Measurements from ENCODE around the gene TUT7.
"Not testable (repeated sequence)": the region's sequence is repeated elsewhere in the genome, so short reads cannot be mapped to it uniquely, and the experiment has no call there.

TUT7 gene

GRCh38 chr9:86318187-86318586 lies 36.0 kb downstream of the TUT7 start:
- TF ChIP-seq CTCF (IDR thresholded peaks at IDR 0.05; ENCODE audit: low read depth, low read length, missing control alignments) = no peak
- DNase-seq (ENCODE audit: low read depth) = no peak

GRCh38 chr9:86315078-86315477 lies 39.1 kb downstream of the TUT7 start:
- no peak for TF ChIP-seq CTCF (IDR thresholded peaks at IDR 0.05; ENCODE audit: low read depth, low read length, missing control alignments)
- in situ Hi-C loops (cut with HindIII; ENCODE audit: low sequenced_read_pairs) = no loop called here
- no peak overlapping the region for H3K4me3 ChIP-seq (ENCODE audit: low read depth, low read length)
- no peak for DNase-seq (ENCODE audit: low read depth)

More at GRCh38 chr9:86318187-86318586, 36.0 kb downstream of the TUT7 start:
- in situ Hi-C loops (cut with HindIII; ENCODE audit: low sequenced_read_pairs) = no loop called here
- H3K4me3 ChIP-seq (ENCODE audit: low read depth, low read length) = no peak overlapping the region

- DNase-seq (ENCODE audit: low read depth); in situ Hi-C loops (cut with HindIII; ENCODE audit: low sequenced_read_pairs): not testable (repeated sequence)
Observed at GRCh38 chr9:86312959-86313358, 41.3 kb downstream of the TUT7 start.

GRCh38 chr9:86308687-86309086 lies 45.5 kb downstream of the TUT7 start:
- H3K4me3 ChIP-seq (ENCODE audit: low read depth, low read length) = no peak overlapping the region
- TF ChIP-seq CTCF (IDR thresholded peaks at IDR 0.05; ENCODE audit: low read depth, low read length, missing control alignments) = no peak
- in situ Hi-C loops (cut with HindIII; ENCODE audit: low sequenced_read_pairs) = no loop called here
- no peak for DNase-seq (ENCODE audit: low read depth)

More at GRCh38 chr9:86312959-86313358, 41.3 kb downstream of the TUT7 start:
- H3K4me3 ChIP-seq (ENCODE audit: low read depth, low read length) = not testable (repeated sequence)

GRCh38 chr9:86304236-86304730 lies 49.9 kb downstream of the TUT7 start:
- DNase-seq (ENCODE audit: low read depth) = no peak
- TF ChIP-seq CTCF (IDR thresholded peaks at IDR 0.05; ENCODE audit: low read depth, low read length, missing control alignments) = no peak
- in situ Hi-C loops (cut with HindIII; ENCODE audit: low sequenced_read_pairs) = no loop called here
- no peak overlapping the region for H3K4me3 ChIP-seq (ENCODE audit: low read depth, low read length)

- TF ChIP-seq CTCF (IDR thresholded peaks at IDR 0.05; ENCODE audit: low read depth, low read length, missing control alignments) = no peak
- no peak overlapping the region for H3K4me3 ChIP-seq (ENCODE audit: low read depth, low read length)
- DNase-seq (ENCODE audit: low read depth) = no peak
- in situ Hi-C loops (cut with HindIII; ENCODE audit: low sequenced_read_pairs) = no loop called here
Observed at GRCh38 chr9:86303316-86303975, 50.8 kb downstream of the TUT7 start.

- in situ Hi-C loops (cut with HindIII; ENCODE audit: low sequenced_read_pairs) = no loop called here
- no peak for TF ChIP-seq CTCF (IDR thresholded peaks at IDR 0.05; ENCODE audit: low read depth, low read length, missing control alignments)
- DNase-seq (ENCODE audit: low read depth) = no peak
- H3K4me3 ChIP-seq (ENCODE audit: low read depth, low read length) = no peak overlapping the region
Observed at GRCh38 chr9:86301686-86302085, 52.5 kb downstream of the TUT7 start.

Measured in astrocyte of the cerebellum (primary cell).